Endothelial cell (in vitro differentiated cells): ENCODE data around the gene PABPN1. TPM values are rescaled to one million over a fixed set of nuclear protein-coding genes. Genes with fewer than 3 reads are reported as not detected.
"Not testable (repeated sequence)": the region's sequence is repeated elsewhere in the genome, so short reads cannot be mapped to it uniquely, and the experiment has no call there.

ENCODE experiments used
- DNase-seq: peaks from one replicate; pipeline ENCODE4 v3.0.0; 2021; ENCODE audit warnings: low spot score
- H3K27ac Mint-ChIP-seq: one replicate; pipeline ENCODE4 v1.8.0; 2021; ENCODE audit warnings: mixed read lengths, inconsistent platforms; ENCODE audit not compliant: unreplicated experiment
- H3K27me3 Mint-ChIP-seq: one replicate; pipeline ENCODE4 v1.8.0; 2021; ENCODE audit warnings: mild to moderate bottlenecking, moderate library complexity, mixed read lengths, inconsistent platforms; ENCODE audit not compliant: unreplicated experiment
- H3K36me3 Mint-ChIP-seq: one replicate; pipeline ENCODE4 v1.8.0; 2021; ENCODE audit warnings: mild to moderate bottlenecking, low read depth, mixed read lengths, inconsistent platforms; ENCODE audit not compliant: unreplicated experiment
- H3K4me1 Mint-ChIP-seq: one replicate; pipeline ENCODE4 v1.8.0; 2021; ENCODE audit warnings: mild to moderate bottlenecking, mixed read lengths, inconsistent platforms; ENCODE audit not compliant: unreplicated experiment
- H3K4me3 Mint-ChIP-seq: one replicate; pipeline ENCODE4 v1.8.0; 2021; ENCODE audit warnings: mild to moderate bottlenecking, mixed read lengths, inconsistent platforms; ENCODE audit not compliant: unreplicated experiment
- H3K9me3 Mint-ChIP-seq: one replicate; pipeline ENCODE4 v1.8.0; 2021; ENCODE audit warnings: mixed read lengths, inconsistent platforms; ENCODE audit not compliant: unreplicated experiment
- long read RNA-seq: library from polyadenylated mRNA; unstranded; transcript quantifications from one replicate; pipeline ENCODE4 v2.0.0, GENCODE V29; 2020; ENCODE audit not compliant: unreplicated experiment
- total RNA-seq: library from RNA; stranded (reverse); fragmentation: NEBNext Ultra II Directional; extraction: Animal tissue kit (Norgen Biotek cat#: 25700); gene quantifications from one replicate; pipeline ENCODE4 v1.2.1, GENCODE V29; 2021; ENCODE audit not compliant: unreplicated experiment
- TF ChIP-seq, protein P1 (sequence below): fragments of 200-600 bp; sonication (generic); IDR thresholded peaks from one replicate; pipeline ENCODE4 v1.5.0; 2021; ENCODE audit warnings: antibody characterized with exemption; ENCODE audit not compliant: unreplicated experiment

The PABPN1 gene, protein sequence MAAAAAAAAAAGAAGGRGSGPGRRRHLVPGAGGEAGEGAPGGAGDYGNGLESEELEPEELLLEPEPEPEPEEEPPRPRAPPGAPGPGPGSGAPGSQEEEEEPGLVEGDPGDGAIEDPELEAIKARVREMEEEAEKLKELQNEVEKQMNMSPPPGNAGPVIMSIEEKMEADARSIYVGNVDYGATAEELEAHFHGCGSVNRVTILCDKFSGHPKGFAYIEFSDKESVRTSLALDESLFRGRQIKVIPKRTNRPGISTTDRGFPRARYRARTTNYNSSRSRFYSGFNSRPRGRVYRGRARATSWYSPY
- 191 TPM for total RNA-seq
- long read RNA-seq, transcript PABPN1-207 (6 exons, 1,220 nt) = major isoform, 9 of 17 reads
- long read RNA-seq, partial matches to known transcripts = 0 of 17 reads
- long read RNA-seq, other reads (novel, unspliced or antisense) = 4 of 17 reads

- peaks cover 33% of the 10 kb centered on the region for H3K36me3 Mint-ChIP-seq
- H3K27me3 Mint-ChIP-seq = peaks cover 18% of the 10 kb centered on the region
- H3K4me1 Mint-ChIP-seq = peaks cover 36% of the 10 kb centered on the region
- H3K4me3 Mint-ChIP-seq = peak within 1 kb of the TSS; percentile 94
- peak within 1 kb of the TSS; percentile 98 for H3K27ac Mint-ChIP-seq
- TF ChIP-seq, protein P1, sequence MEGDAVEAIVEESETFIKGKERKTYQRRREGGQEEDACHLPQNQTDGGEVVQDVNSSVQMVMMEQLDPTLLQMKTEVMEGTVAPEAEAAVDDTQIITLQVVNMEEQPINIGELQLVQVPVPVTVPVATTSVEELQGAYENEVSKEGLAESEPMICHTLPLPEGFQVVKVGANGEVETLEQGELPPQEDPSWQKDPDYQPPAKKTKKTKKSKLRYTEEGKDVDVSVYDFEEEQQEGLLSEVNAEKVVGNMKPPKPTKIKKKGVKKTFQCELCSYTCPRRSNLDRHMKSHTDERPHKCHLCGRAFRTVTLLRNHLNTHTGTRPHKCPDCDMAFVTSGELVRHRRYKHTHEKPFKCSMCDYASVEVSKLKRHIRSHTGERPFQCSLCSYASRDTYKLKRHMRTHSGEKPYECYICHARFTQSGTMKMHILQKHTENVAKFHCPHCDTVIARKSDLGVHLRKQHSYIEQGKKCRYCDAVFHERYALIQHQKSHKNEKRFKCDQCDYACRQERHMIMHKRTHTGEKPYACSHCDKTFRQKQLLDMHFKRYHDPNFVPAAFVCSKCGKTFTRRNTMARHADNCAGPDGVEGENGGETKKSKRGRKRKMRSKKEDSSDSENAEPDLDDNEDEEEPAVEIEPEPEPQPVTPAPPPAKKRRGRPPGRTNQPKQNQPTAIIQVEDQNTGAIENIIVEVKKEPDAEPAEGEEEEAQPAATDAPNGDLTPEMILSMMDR = no peak
- H3K9me3 Mint-ChIP-seq = no peaks in the 10 kb centered on the region
- DNase-seq = peak; percentile 93
Measured at GRCh38 chr14:23320584-23321571, at the start of gene PABPN1. TSS of gene PABPN1 (plus strand) at chr14:23321457. CDS start at chr14:23321470, 13 bp downstream.

GRCh38 chr14:23275412-23275811 lies 45.8 kb upstream of the PABPN1 start:
- Mint-ChIP-seq H3K4me1 (peaks cover 8% of the 10 kb centered on the region), H3K4me3 (peak overlapping the region; percentile 9), H3K9me3 (no peaks in the 10 kb centered on the region), H3K27ac (no peak overlapping the region), H3K27me3 (peaks cover 8% of the 10 kb centered on the region), H3K36me3 (peaks cover 19% of the 10 kb centered on the region)
- TF ChIP-seq, protein P1 = no peak
- DNase-seq = no peak

DNA sequence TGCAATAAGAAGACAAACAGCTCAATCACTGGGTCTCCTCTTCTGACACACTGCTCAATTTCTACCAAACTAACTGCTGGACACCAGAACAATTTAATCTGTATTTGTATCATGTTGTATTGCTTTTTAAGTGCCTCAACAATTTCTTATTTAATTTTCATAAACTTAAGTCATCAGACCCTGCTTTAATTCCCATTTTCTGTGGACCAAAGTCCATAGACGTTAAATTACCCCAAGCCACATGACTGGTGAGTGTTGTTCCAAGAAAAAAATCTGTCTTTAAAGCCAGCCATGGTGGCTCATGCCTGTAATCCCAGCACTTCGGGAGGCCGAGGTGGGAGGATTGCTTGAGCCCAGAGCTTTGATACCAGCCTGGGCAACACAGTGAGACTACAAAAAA lies 44.1 kb upstream of the PABPN1 start:
- H3K36me3 Mint-ChIP-seq = peaks cover 19% of the 10 kb centered on the region
- peaks cover 6% of the 10 kb centered on the region for H3K27me3 Mint-ChIP-seq
- TF ChIP-seq, protein P1 = no peak
- H3K9me3 Mint-ChIP-seq = no peaks in the 10 kb centered on the region
- peaks cover 8% of the 10 kb centered on the region for H3K4me1 Mint-ChIP-seq
- DNase-seq = no peak
- H3K27ac Mint-ChIP-seq = no peak overlapping the region
- H3K4me3 Mint-ChIP-seq = no peak overlapping the region

GRCh38 chr14:23277928-23278327 lies 43.3 kb upstream of the PABPN1 start:
- not testable (repeated sequence) for H3K9me3 Mint-ChIP-seq, H3K27me3 Mint-ChIP-seq, DNase-seq, H3K27ac Mint-ChIP-seq, H3K4me3 Mint-ChIP-seq, H3K4me1 Mint-ChIP-seq
- H3K36me3 Mint-ChIP-seq = peaks cover 19% of the 10 kb centered on the region

- H3K4me1 Mint-ChIP-seq = peaks cover 17% of the 10 kb centered on the region
- H3K27me3 Mint-ChIP-seq = no peaks in the 10 kb centered on the region
- H3K36me3 Mint-ChIP-seq = peaks cover 4% of the 10 kb centered on the region
- H3K9me3 Mint-ChIP-seq = no peaks in the 10 kb centered on the region
- TF ChIP-seq, protein P1 = no peak
- no peak overlapping the region for H3K4me3 Mint-ChIP-seq
- DNase-seq = no peak
- no peak overlapping the region for H3K27ac Mint-ChIP-seq
Measured at GRCh38 chr14:23281247-23281646, 40.0 kb upstream of the PABPN1 start.
